Left lung (tissue), 10 donors: ENCODE measurements around the gene ASXL3. TPM values are rescaled to one million over a fixed set of nuclear protein-coding genes. Genes with fewer than 3 reads are reported as not detected.

Source experiments
- ATAC-seq: fragments of 200-7000 bp; cut with Tn5 transposase; one replicate; pipeline ENCODE4 v1.9.1; 2020; ENCODE audit warnings: moderate library complexity
- DNase-seq, 4 donors: peaks; one replicate each; pipeline ENCODE4 v3.0.0-alpha.2; 2013 to 2020
- H3K27ac ChIP-seq, 2 donors: fragments of 200-600 bp; sonication (generic) in 1 of 2; one replicate each; pipeline versions ENCODE4 v1.5.0 to v1.8.0; 2020 to 2021
- H3K27me3 ChIP-seq, 2 donors: fragments of 200-600 bp; sonication (generic) in 1 of 2; one replicate each; pipeline versions ENCODE4 v1.5.0 to v1.8.0; 2020 to 2021
- H3K36me3 ChIP-seq, 2 donors: fragments of 200-600 bp; sonication (generic) in 1 of 2; one replicate each; pipeline versions ENCODE4 v1.5.0 to v1.8.0; 2020 to 2021
- H3K4me1 ChIP-seq, 2 donors: fragments of 200-600 bp; one replicate each; pipeline ENCODE4 v1.8.0; 2021
- H3K4me3 ChIP-seq, 2 donors: fragments of 200-600 bp; sonication (generic) in 1 of 2; one replicate each; pipeline versions ENCODE4 v1.5.0 to v1.8.0; 2020 to 2021; ENCODE audit warnings: mild to moderate bottlenecking in 1 of 2
- H3K9me3 ChIP-seq, 2 donors: fragments of 200-600 bp; sonication (generic) in 1 of 2; one replicate each; pipeline versions ENCODE4 v1.5.0 to v1.8.0; 2020 to 2021
- intact Hi-C, 2 donors: fragments of 100-400 bp; cut with DNase I; formaldehyde crosslinking; loops; one replicate each; pipeline versions ENCODE4 v1.11.2 to v1.14.2; 2022
- polyA plus RNA-seq, 6 donors: library from polyadenylated mRNA; unstranded; fragments of 120-200 nt; gene quantifications; one replicate each; pipeline ENCODE4 v1.2.1, GENCODE V29; 2013; ENCODE audit not compliant: insufficient read length in 6 of 6
- total RNA-seq, 2 donors: library from RNA; stranded (reverse); fragmentation: NEBNext Ultra II Directional; extraction: Animal tissue kit (Norgen Biotek cat#: 25700); gene quantifications; one replicate each; pipeline ENCODE4 v1.2.1, GENCODE V29; 2021
- TF ChIP-seq, protein P1 (sequence below), 2 donors: fragments of 200-600 bp; sonication (generic) in 1 of 2; IDR thresholded peaks; one replicate each; pipeline versions ENCODE4 v1.5.0 to v1.8.0; 2021; ENCODE audit warnings: antibody characterized with exemption in 2 of 2
- donor health status: DM: no; HTN: yes; CAD: no.
- donor health status: DM: no; HTN: no; CAD: no.

Gene ASXL3
- total and polyA plus RNA-seq, 8 donors = 1.5 to 12.9 (median 11.1) TPM

DNA sequence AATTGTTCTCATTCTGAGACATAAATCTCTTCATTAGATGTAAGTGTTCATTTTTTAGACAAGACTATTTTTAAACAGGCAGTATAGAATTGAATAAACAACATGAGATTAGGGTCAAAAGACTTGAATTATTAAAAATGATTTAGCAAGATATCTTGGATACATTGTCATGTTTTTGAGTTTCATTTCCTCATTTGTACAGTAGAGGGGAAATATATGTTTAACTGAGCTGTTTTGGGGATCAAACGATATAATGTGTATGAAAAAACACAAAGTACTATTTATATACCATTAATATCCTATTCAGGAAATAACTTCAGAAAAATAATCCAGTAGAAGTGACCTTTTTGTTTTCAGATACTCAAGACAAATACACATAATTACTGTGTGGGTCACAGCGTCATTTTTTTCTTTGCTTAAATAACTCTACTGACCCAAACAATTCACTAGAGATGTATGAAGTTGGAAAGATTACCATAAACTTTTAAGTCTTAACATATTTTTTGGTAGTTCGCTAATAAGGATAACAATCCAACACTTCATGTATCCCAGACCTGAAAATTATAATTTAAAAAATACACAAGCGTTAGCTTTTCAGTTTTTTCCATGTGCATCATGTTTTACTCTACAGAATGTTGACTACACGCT, 896 bp upstream of the ASXL3 start:
- H3K27me3 ChIP-seq = peaks cover 30 to 65% of the 10 kb centered on the region in 2 donors
- peaks cover 0 to 4% of the 10 kb centered on the region in 2 donors for H3K4me1 ChIP-seq
- no peaks in the 10 kb centered on the region for H3K36me3 ChIP-seq
- no peak for ATAC-seq
- TF ChIP-seq, protein P1, sequence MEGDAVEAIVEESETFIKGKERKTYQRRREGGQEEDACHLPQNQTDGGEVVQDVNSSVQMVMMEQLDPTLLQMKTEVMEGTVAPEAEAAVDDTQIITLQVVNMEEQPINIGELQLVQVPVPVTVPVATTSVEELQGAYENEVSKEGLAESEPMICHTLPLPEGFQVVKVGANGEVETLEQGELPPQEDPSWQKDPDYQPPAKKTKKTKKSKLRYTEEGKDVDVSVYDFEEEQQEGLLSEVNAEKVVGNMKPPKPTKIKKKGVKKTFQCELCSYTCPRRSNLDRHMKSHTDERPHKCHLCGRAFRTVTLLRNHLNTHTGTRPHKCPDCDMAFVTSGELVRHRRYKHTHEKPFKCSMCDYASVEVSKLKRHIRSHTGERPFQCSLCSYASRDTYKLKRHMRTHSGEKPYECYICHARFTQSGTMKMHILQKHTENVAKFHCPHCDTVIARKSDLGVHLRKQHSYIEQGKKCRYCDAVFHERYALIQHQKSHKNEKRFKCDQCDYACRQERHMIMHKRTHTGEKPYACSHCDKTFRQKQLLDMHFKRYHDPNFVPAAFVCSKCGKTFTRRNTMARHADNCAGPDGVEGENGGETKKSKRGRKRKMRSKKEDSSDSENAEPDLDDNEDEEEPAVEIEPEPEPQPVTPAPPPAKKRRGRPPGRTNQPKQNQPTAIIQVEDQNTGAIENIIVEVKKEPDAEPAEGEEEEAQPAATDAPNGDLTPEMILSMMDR (IDR thresholded peaks at IDR 0.05) = no peak
- no peaks in the 10 kb centered on the region for H3K9me3 ChIP-seq
- intact Hi-C loops = no loop called here
- H3K4me3 ChIP-seq = peak overlapping the region; percentile 40 to 41
- DNase-seq = no peak
- peak overlapping the region; percentile 71 to 90 for H3K27ac ChIP-seq

DNA sequence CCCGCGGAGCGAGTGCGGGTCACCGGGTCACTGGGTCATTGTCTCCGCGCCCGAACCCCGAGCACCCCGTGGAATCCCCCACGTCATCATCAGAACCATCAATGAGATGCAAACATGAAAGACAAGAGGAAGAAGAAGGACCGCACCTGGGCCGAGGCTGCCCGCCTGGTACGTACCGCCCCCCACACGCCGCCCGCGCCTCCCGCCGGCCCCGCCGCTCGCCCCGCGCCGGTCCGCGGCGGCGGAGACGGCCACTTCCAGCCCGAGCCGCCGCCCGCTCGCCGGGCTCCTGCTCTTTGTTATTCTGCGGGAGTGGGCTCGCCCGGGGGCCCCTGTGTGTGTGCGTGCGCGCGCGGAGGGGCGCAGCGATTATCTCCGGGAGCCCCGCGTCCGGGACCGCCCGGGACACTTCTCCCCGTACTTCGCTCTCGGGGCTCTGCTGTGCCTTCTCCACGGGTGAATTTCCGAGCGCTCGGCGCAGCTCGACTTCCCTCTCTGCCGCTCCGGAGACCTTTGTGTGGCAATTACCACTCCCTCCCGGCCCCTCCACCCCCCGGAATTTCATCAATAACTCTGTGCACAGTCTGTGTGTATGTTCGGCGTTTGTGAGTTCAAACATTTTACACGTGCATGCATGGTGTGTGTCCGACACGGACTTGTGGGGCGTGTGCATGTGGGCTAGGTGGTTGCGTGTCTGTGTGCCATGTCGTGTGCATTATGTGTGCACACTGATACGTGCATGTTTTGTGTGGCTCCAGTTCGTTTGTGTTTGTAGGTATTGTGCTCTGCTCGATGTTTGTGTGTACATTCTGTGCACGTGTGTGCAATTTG, 714 bp downstream of the ASXL3 start:
- TF ChIP-seq, protein P1 (IDR thresholded peaks at IDR 0.05) = no peak
- peak in 3 of 4 donors; percentile 48 to 77 (median 62) for DNase-seq
- Histone ChIP-seq H3K27me3 (peaks cover 30 to 65% of the 10 kb centered on the region in 2 donors), H3K9me3 (no peaks in the 10 kb centered on the region), H3K4me1 (peaks cover 0 to 4% of the 10 kb centered on the region in 2 donors), H3K36me3 (no peaks in the 10 kb centered on the region), H3K27ac (peak overlapping the region in 1 of 2 donors; percentile 72), H3K4me3 (peak overlapping the region; percentile 29 to 32)
- peak; percentile 43 for ATAC-seq
- intact Hi-C loops = no loop called here

DNA sequence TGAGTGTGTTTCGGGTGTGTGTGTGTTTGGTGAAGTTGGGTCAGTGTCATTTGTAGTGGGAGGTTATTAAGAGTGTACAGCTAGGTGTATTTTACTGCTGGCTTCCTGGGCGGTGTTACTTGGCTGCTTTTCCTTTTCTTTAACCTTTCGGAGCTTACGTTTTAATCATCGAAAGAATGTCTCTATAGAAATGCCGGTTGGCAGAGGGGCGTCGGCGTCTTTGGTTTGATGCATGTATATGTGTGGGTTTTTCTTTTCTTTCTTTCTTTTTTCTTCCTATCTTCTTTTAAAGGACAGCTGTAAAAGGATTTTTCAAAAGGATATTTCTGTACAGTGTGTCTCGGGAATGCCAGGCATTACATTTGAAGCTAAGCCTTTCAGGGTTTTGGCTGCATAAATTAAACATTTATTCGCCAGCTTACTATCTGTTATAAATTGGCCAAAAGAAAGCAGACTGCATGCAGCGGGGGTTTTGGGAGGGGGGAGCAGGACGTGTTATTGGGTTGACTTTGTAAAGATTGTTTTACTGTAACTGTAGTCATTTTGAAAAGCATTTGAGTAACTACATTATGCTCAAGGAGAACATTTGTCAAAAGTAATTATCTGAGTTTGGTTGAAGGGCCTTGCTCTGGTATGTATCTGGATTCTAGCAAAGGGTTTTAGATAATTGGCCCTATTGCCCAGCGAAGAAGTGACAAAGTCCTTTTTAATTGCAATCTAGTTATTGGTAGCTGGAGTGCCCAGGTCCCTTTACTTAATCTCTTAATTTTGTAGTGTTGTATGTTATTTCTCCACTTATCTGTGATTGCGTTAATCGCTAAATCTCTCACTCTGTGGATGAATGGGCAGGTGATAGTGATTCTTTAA, 1.6 kb downstream of the ASXL3 start:
- DNase-seq (no peak), ATAC-seq (peak; percentile 22)
- Histone ChIP-seq H3K4me3 (peak overlapping the region; percentile 29 to 32), H3K36me3 (no peaks in the 10 kb centered on the region), H3K4me1 (peaks cover 0 to 4% of the 10 kb centered on the region in 2 donors), H3K27me3 (peaks cover 30 to 57% of the 10 kb centered on the region in 2 donors), H3K27ac (no peak overlapping the region), H3K9me3 (no peaks in the 10 kb centered on the region)
- intact Hi-C loops = no loop called here
- TF ChIP-seq, protein P1 (IDR thresholded peaks at IDR 0.05) = no peak

DNA sequence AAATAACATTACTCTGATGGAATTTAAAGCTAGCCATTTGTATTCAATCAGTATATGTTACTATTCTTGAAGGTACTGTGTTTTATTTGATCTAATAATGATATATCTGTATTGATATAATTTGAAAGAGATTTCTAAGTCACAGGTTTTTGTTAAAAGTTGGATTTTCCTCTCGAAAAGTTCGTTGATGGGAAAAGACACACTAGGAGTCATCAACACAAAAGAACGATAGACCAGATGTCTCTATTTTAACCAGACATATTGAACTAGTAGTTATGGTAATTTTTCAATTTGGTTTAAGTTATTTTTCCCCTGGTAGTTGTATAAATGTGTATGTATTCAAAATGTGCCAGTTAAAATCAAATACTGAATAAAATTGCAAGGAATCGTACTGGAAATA, 2.5 kb downstream of the ASXL3 start:
- H3K27ac ChIP-seq = no peak overlapping the region

More for the DNA sequence above, 2.5 kb downstream of the ASXL3 start:
- no peak overlapping the region for H3K4me3 ChIP-seq
- TF ChIP-seq, protein P1 (IDR thresholded peaks at IDR 0.05) = no peak
- H3K9me3 ChIP-seq = no peaks in the 10 kb centered on the region
- no peak for DNase-seq
- intact Hi-C loops = no loop called here
- H3K27me3 ChIP-seq = peaks cover 26 to 48% of the 10 kb centered on the region in 2 donors
- H3K36me3 ChIP-seq = no peaks in the 10 kb centered on the region
- H3K4me1 ChIP-seq = peaks cover 0 to 4% of the 10 kb centered on the region in 2 donors
- ATAC-seq = no peak
